SK-N-SH treated with all-trans-retinoic acid at 6 μM for 48 hours (cell line): ENCODE data around the gene M1AP.

Source experiments
- ATAC-seq: fragments of 200-7000 bp; cut with Tn5 transposase; 3 replicates; pipeline ENCODE4 v1.9.1; 2020; ENCODE audit warnings: mild to moderate bottlenecking, moderate library complexity
- ARNTL ChIP-seq: fragments of 450-650 bp; formaldehyde crosslinking; IDR thresholded peaks from 2 replicates; pipeline ENCODE4 v1.5.0; 2020; ENCODE audit warnings: low read depth, mild to moderate bottlenecking, moderate library complexity, borderline replicate concordance
- CSRNP3 ChIP-seq: fragments of 250-450 bp; sonication (Bioruptor Pico); IDR thresholded peaks from 2 replicates; pipeline ENCODE4 v1.5.1; 2021; ENCODE audit warnings: mild to moderate bottlenecking, moderate library complexity
- ESRRG ChIP-seq: fragments of 250-450 bp; sonication (Bioruptor Pico); IDR thresholded peaks from 2 replicates; pipeline ENCODE4 v1.6.1; 2021; ENCODE audit warnings: mild to moderate bottlenecking
- ISL1 ChIP-seq: fragments of 250-450 bp; sonication (Bioruptor Pico); IDR thresholded peaks from 2 replicates; pipeline ENCODE4 v2.1.2; 2022; ENCODE audit warnings: mild to moderate bottlenecking, moderate library complexity
- POU6F1 ChIP-seq: fragments of 250-450 bp; sonication (Bioruptor Pico); IDR thresholded peaks from 2 replicates; pipeline ENCODE4 v1.8.0; 2021; ENCODE audit warnings: low read depth, mild to moderate bottlenecking, moderate library complexity, borderline replicate concordance
- PPARA ChIP-seq: fragments of 250-450 bp; sonication (Bioruptor Pico); IDR thresholded peaks from 2 replicates; pipeline ENCODE4 v1.5.0; 2020; ENCODE audit warnings: mild to moderate bottlenecking, borderline replicate concordance
- RARB ChIP-seq: fragments of 250-450 bp; sonication (Bioruptor Pico); IDR thresholded peaks from 2 replicates; pipeline ENCODE4 v1.8.0; 2021; ENCODE audit warnings: mild to moderate bottlenecking, moderate library complexity
- SNAI2 ChIP-seq: fragments of 250-450 bp; sonication (Bioruptor Pico); IDR thresholded peaks from 2 replicates; pipeline ENCODE4 v1.5.0; 2020; ENCODE audit warnings: mild to moderate bottlenecking, moderate library complexity
- TCF4 ChIP-seq: fragments of 250-450 bp; sonication (Bioruptor Pico); IDR thresholded peaks from 2 replicates; pipeline ENCODE4 v1.8.0; 2021; ENCODE audit warnings: mild to moderate bottlenecking, moderate library complexity, borderline replicate concordance
- ZC3H10 ChIP-seq: fragments of 250-450 bp; sonication (Bioruptor Pico); IDR thresholded peaks from 2 replicates; pipeline ENCODE4 v1.5.1; 2021; ENCODE audit warnings: mild to moderate bottlenecking, moderate library complexity
- ZFP3 ChIP-seq: fragments of 250-450 bp; sonication (Bioruptor Pico); IDR thresholded peaks from 2 replicates; pipeline ENCODE4 v1.5.0; 2020; ENCODE audit warnings: mild to moderate bottlenecking, moderate library complexity
- ZNF70 ChIP-seq: fragments of 450-650 bp; formaldehyde crosslinking; IDR thresholded peaks from 2 replicates; pipeline ENCODE4 v1.5.0; 2020; ENCODE audit warnings: mild to moderate bottlenecking, moderate library complexity
- ZNF8 ChIP-seq: fragments of 450-650 bp; formaldehyde crosslinking; IDR thresholded peaks from 2 replicates; pipeline ENCODE4 v1.5.0; 2020; ENCODE audit warnings: mild to moderate bottlenecking, moderate library complexity
- TF ChIP-seq, protein P1 (sequence below): fragments of 250-450 bp; sonication (Bioruptor Pico); IDR thresholded peaks from 2 replicates; pipeline ENCODE4 v1.5.0; 2020; ENCODE audit warnings: mild to moderate bottlenecking, moderate library complexity
- TF ChIP-seq, protein P2 (sequence below): fragments of 250-450 bp; sonication (Bioruptor Pico); IDR thresholded peaks from 2 replicates; pipeline ENCODE4 v1.8.0; 2020; ENCODE audit warnings: mild to moderate bottlenecking, moderate library complexity, borderline replicate concordance

M1AP gene

DNA sequence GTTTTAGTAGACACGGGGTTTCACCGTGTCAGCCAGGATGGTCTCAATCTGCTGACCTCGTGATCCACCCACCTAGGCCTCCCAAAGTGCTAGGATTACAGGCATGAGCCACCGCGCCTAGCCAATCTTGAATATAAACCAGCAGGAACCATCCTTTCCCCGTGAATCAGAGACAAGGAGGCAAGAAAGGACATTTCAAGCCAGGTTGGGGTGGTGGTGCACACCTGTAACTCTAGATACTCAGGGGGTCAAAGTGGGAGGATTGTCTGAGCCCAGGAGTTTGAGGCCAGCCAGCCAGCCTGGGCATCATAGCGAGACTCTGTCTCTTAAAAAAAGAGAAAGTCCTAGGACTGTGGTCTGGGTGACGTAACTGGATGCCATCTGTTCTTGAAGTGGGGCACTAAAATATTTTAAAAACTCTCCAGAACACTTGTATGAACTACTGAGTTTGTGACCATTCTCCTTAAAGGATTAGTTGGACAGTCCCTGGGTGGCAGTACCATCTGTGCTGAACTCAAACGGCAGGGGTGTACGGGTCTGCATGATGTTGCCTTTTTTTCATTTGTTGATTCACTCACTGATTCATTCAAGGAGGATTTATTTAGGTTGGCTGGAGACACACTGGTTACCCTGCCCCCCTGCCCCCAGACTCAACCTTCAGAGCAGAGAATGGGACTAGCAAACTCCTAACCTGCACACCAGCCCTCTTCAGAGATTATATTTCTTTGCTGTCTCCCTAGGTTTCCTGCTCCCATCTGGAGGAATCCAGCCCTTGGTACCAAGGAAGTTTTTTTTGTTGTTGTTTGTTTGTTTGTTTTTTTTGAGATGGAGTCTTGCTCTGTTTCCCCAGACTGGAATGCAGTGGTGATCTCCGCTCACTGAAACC lies 136.8 kb downstream of the M1AP start:
- no peak for ATAC-seq
- TF ChIP-seq ZFP3 (CRISPR knock-in tag) (peak; percentile 96), RARB (CRISPR knock-in tag) (no peak)

DNA sequence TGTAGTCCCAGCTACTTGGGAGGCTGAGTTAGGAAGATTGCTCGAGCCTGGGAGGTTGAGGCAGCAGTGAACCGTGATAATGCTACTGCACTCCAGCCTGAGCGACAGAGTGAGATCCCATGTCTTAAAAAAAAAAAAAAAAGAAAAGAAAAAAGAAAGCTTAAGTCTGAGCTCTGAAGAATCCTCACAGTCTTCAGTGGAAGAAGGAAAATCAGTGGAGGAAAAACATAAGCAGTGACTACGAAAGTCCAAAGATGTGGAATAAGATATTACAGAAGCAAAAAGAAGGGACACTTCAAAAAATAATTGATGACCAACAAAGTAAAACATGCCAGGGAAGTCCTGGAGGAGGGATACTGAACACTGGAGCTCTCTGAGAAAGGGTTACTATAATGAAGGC lies 137.9 kb downstream of the M1AP start:
- TF ChIP-seq PPARA (CRISPR knock-in tag) (no peak), CSRNP3 (no peak)
- TF ChIP-seq, all 23 proteins: peak for 0
- no peak for ATAC-seq

DNA sequence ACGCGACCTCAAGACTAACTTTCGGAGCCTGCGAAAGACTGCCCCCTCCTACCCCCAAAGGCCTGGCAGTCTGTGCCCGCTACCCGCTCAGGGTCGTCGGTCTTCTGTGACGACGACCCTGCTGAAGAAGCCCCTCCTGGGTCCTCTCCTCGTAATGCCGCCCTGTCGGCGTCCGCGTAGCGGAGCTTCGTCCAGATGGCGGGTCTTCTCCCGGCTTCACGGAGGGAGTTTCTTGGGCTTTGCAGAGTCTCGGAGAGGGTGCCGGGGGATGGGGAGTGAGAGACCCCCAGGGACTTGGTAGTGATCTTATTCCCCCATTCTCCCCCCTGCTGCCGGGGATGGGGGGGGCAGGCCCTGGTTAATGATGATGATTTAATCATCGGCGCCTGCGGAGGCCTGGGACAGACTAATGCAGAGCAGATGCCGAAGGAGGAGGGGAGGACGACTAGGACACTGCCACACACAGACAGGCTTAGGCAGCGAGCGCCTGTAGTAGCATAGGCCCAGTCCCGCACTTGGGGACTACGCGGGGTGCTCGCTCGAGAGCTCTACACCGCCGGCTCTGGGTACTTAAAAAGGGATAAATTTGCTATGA lies 140.1 kb downstream of the M1AP start:
- TF ChIP-seq PPARA (CRISPR knock-in tag) (no peak), POU6F1 (no peak), ZC3H10 (CRISPR knock-in tag) (no peak), ZNF8 (CRISPR knock-in tag) (0 out of 2 replicates have a peak, but pooled peaks have one; percentile 11), ZNF70 (CRISPR knock-in tag) (peak; percentile 50; the same call in 1 of the 2 replicates), ZFP3 (CRISPR knock-in tag) (0 out of 2 replicates have a peak, but pooled peaks have one; percentile 66), ISL1 (CRISPR knock-in tag) (no peak; the same call in 1 of the 2 replicates), ARNTL (CRISPR knock-in tag) (no peak), ESRRG (CRISPR knock-in tag) (no peak), SNAI2 (CRISPR knock-in tag) (no peak), TCF4 (CRISPR knock-in tag) (peak; percentile 96)
- TF ChIP-seq, protein P1, sequence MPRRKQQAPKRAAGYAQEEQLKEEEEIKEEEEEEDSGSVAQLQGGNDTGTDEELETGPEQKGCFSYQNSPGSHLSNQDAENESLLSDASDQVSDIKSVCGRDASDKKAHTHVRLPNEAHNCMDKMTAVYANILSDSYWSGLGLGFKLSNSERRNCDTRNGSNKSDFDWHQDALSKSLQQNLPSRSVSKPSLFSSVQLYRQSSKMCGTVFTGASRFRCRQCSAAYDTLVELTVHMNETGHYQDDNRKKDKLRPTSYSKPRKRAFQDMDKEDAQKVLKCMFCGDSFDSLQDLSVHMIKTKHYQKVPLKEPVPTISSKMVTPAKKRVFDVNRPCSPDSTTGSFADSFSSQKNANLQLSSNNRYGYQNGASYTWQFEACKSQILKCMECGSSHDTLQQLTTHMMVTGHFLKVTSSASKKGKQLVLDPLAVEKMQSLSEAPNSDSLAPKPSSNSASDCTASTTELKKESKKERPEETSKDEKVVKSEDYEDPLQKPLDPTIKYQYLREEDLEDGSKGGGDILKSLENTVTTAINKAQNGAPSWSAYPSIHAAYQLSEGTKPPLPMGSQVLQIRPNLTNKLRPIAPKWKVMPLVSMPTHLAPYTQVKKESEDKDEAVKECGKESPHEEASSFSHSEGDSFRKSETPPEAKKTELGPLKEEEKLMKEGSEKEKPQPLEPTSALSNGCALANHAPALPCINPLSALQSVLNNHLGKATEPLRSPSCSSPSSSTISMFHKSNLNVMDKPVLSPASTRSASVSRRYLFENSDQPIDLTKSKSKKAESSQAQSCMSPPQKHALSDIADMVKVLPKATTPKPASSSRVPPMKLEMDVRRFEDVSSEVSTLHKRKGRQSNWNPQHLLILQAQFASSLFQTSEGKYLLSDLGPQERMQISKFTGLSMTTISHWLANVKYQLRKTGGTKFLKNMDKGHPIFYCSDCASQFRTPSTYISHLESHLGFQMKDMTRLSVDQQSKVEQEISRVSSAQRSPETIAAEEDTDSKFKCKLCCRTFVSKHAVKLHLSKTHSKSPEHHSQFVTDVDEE (CRISPR knock-in tag), result peak; percentile 43; the same call in 1 of the 2 replicates
- TF ChIP-seq, protein P2, sequence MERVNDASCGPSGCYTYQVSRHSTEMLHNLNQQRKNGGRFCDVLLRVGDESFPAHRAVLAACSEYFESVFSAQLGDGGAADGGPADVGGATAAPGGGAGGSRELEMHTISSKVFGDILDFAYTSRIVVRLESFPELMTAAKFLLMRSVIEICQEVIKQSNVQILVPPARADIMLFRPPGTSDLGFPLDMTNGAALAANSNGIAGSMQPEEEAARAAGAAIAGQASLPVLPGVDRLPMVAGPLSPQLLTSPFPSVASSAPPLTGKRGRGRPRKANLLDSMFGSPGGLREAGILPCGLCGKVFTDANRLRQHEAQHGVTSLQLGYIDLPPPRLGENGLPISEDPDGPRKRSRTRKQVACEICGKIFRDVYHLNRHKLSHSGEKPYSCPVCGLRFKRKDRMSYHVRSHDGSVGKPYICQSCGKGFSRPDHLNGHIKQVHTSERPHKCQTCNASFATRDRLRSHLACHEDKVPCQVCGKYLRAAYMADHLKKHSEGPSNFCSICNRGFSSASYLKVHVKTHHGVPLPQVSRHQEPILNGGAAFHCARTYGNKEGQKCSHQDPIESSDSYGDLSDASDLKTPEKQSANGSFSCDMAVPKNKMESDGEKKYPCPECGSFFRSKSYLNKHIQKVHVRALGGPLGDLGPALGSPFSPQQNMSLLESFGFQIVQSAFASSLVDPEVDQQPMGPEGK (CRISPR knock-in tag), result peak; percentile 98
- ATAC-seq, result peak; percentile 79
